ENCODE measurements around the gene PTMA.

DNA sequence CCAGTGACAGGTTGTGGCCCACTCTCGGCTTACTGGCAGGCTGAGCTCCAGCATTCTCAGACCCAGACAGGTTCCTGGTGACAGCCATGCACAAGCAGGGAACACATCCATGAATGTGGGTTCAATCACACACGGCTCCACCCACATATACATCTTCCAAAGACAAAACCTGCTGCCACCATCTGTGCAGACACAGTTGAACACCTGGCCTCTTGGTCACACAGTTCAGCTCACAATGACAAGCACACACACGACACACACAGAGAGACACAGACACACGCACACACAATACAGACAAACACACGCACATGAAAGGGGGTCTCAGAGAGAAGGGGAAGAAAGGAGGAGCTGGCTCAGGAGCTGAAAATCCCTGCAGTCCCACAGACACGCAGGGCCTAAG lies 32.1 kb upstream of the PTMA start:
- no peak for TF ChIP-seq EP300 (conservative IDR thresholded peaks at IDR 0.05; ENCODE audit: poor library complexity, severe bottlenecking)
- TF ChIP-seq RAD21 (conservative IDR thresholded peaks at IDR 0.05) = no peak
- TF ChIP-seq POLR2AphosphoS5 (IDR thresholded peaks at IDR 0.05) = no peak

Measured in neural cell (in vitro differentiated cells).